Mucosa of rectum (tissue), 2 donors: ENCODE measurements around the gene TLX2.
"Not testable (repeated sequence)": the region's sequence is repeated elsewhere in the genome, so short reads cannot be mapped to it uniquely, and the experiment has no call there.

ENCODE experiments used
- H3K27ac ChIP-seq, 2 donors: one replicate each; pipeline ENCODE4 v1.7.0; 2013; ENCODE audit warnings: inconsistent platforms in 2 of 2, low read depth in 2 of 2, low read length in 2 of 2
- H3K27me3 ChIP-seq, 2 donors: one replicate each; pipeline ENCODE4 v1.7.0; 2013; ENCODE audit warnings: low read length in 2 of 2; ENCODE audit not compliant: control insufficient read depth in 2 of 2, insufficient read depth in 2 of 2
- H3K36me3 ChIP-seq, 2 donors: one replicate each; pipeline ENCODE4 v1.7.0; 2013; ENCODE audit warnings: low read length in 2 of 2; ENCODE audit not compliant: control insufficient read depth in 2 of 2, insufficient read depth in 2 of 2
- H3K4me1 ChIP-seq, 2 donors: one replicate each; pipeline ENCODE4 v1.7.0; 2013; ENCODE audit warnings: low read length in 2 of 2, mild to moderate bottlenecking in 1 of 2; ENCODE audit not compliant: control insufficient read depth in 2 of 2, insufficient read depth in 2 of 2
- H3K4me3 ChIP-seq, 2 donors: one replicate each; pipeline ENCODE4 v1.7.0; 2013; ENCODE audit warnings: low read length in 2 of 2
- H3K9ac ChIP-seq, 2 donors: one replicate each; pipeline ENCODE4 v1.7.0; 2013; ENCODE audit warnings: low read length in 2 of 2, low read depth in 1 of 2, mild to moderate bottlenecking in 1 of 2
- H3K9me3 ChIP-seq, 2 donors: one replicate each; pipeline ENCODE4 v1.7.0; 2013; ENCODE audit warnings: low read length in 2 of 2; ENCODE audit not compliant: control insufficient read depth in 2 of 2
- donor health status: healthy.
- donor health status: Normal muscosa, but diverticular disease.

TLX2 gene

DNA sequence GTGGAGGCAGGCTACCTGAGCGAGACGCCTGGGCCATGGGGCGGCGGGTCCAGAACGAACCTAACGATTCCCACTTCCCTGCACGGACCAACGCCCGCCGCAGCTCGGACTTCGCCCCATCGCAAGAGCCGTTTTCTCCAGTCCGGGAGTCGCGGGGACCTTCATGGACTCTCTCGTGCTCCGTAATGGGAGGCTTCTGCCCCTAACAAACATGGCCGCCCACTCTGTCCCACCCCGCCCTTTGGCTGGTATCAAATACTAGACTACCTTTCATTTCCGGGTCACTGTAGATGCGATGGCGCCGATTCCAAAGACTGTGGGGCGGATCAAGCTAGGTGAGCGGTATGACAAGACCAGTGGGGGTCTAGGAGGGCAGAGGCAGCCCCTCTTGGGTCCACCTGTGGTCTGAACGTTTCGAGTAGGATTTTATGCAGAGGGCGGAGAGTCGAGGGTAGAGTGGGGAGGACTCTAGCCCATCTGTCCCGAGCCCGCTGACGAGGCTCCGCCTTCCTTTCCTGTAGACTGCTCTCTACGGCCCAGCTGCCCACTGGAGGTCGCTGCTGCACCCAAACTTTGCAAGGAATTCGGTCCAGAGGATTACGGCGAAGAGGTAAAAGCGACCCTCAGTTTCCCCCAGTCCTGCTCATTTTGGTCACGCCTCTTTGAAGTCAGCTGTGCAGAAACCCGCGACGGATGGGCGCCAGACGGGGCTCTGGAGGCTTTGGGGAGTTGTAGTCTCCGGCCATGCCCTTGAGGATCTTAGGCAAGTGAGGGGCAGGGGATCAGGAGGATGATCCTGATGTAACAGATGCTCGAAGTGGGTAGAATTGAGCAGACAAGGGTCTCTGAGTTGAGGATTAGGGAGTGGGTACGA, 31.2 kb upstream of the TLX2 start, which contains the start of the genes CCDC142 and TTC31:
Gene CCDC142 (minus strand): TSS at position 198 of the 874 bp plus-strand sequence. CDS start 161 bp downstream, at position 37.
Gene TTC31 (plus strand): TSS at position 281 of the 874 bp plus-strand sequence. CDS start 15 bp downstream, at position 296.
- Histone ChIP-seq H3K27me3 (no peaks in the 10 kb centered on the region), H3K9ac (peak within 1 kb of the TSS; percentile 83 to 89), H3K36me3 (peaks cover 7 to 13% of the 10 kb centered on the region in 2 donors), H3K27ac (peak within 1 kb of the TSS; percentile 93), H3K9me3 (no peaks in the 10 kb centered on the region), H3K4me3 (peak within 1 kb of the TSS; percentile 100), H3K4me1 (peaks cover 24 to 25% of the 10 kb centered on the region in 2 donors)

DNA sequence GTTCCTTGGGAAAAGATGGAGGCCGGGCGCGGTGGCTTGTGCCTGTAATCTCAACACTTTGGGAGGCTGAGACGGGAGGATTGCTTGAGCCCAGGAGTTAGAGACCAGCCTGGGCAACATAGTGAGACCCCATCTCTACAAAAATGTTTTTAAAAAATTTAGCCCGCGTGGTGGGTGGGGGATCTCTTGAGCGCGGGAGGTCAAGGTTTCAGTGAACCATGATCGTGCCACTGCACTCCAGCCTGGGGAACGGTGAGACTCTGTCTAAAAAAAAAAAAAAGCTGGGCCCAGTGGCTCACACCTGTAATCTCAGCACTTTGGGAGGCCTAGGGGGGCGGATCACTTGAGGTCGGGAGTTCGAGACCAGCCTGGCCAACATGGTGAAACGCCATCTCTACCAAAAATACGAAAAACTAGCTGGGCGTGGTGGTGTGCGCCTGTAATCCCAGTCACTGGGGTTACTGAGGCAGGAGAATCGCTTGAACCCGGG, 30.5 kb upstream of the TLX2 start:
- Histone ChIP-seq H3K4me3 (peak overlapping the region; percentile 100), H3K36me3 (peaks cover 7 to 16% of the 10 kb centered on the region in 2 donors), H3K9ac (peak overlapping the region; percentile 83 to 89), H3K4me1 (peaks cover 24 to 25% of the 10 kb centered on the region in 2 donors)
- not testable (repeated sequence) for H3K27ac ChIP-seq, H3K9me3 ChIP-seq, H3K27me3 ChIP-seq

DNA sequence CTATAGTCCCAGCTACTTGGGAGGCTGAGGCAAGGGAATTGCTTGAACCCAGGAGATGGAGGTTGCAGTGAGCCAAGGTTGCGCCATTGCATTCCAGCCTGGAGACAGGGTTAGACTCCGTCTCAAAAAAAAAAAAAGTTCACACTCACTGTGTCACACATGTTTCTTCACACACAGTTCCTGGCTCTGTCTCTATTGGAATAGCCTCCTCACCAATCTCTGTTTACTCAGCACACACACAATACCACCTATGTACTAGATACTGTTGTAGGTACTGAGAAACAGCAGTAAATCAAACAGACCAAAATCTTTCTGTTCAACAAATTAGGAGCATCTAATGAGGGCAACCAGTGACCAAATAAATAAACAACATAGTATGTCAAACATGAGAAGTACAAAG, 28.1 kb upstream of the TLX2 start:
- Histone ChIP-seq H3K9me3 (no peaks in the 10 kb centered on the region), H3K9ac (no peak overlapping the region), H3K4me1 (peaks cover 16% of the 10 kb centered on the region in 2 donors), H3K36me3 (peaks cover 20 to 24% of the 10 kb centered on the region in 2 donors), H3K27me3 (no peaks in the 10 kb centered on the region), H3K4me3 (no peak overlapping the region), H3K27ac (no peak overlapping the region)

DNA sequence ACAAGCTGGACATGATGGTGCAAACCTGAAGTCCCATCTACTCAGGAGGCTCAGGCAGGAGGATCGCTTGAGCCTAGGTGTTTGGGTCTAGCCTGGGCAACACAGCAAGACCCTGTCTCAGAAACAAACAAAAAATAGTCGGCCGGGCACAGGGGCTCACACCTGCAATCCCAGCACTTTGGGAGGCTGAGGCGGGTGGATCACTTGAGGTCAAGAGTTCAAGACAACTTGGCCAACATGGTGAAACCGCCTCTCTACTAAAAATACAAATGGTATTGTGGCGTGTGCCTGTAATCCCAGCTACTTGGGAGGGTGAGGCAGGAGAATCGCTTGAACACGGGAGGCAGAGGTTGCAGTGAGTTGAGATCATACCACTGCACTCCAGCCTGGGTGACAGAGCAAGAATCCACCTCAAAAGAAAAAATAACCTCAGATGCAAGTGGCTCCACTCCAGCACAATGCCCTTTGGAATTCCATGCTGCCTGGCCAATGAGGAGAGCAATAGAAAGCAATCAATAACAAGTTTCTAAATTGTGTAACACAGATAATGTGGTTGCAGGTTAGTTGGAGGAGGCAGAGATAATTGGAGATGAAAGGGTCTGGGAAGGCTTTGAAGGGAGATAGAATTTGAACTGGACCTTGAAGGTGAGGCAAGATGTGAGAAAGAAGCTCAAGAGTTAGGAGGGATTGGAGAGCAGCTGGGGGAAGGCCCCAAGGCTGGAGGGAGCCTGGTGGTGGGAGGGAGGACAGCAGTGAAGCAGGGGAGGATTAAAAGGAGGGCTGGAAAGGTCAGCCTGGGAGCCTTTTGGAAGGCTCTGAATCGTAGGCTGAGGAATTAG, 25.4 kb upstream of the TLX2 start:
- no peaks in the 10 kb centered on the region for H3K9me3 ChIP-seq
- no peaks in the 10 kb centered on the region for H3K27me3 ChIP-seq
- H3K4me3 ChIP-seq = no peak overlapping the region
- no peak overlapping the region for H3K27ac ChIP-seq
- peaks cover 46 to 50% of the 10 kb centered on the region in 2 donors for H3K36me3 ChIP-seq
- no peaks in the 10 kb centered on the region for H3K4me1 ChIP-seq
- H3K9ac ChIP-seq = no peak overlapping the region

DNA sequence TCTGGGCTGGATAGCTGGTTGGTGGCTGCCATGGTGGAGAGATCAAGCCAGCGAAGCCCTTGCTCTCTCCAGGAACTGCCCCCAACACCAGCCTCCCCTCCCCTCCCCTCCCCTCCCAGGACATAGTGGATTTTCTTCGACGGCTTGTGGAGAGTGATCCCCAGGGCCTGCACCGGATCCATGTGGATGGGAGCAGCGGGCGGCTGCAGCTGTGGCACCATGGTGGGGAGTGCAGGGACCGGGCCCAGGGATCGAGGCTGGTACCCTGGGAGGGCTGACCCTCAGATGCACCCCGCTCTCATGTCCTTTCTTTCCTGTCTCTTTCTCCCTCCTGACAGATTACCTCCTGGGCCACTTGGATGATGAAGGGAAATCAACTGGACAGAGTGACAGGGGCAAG, 24.3 kb upstream of the TLX2 start:
- Histone ChIP-seq H3K4me3 (no peak overlapping the region), H3K36me3 (peaks cover 46 to 50% of the 10 kb centered on the region in 2 donors), H3K9ac (no peak overlapping the region)

DNA sequence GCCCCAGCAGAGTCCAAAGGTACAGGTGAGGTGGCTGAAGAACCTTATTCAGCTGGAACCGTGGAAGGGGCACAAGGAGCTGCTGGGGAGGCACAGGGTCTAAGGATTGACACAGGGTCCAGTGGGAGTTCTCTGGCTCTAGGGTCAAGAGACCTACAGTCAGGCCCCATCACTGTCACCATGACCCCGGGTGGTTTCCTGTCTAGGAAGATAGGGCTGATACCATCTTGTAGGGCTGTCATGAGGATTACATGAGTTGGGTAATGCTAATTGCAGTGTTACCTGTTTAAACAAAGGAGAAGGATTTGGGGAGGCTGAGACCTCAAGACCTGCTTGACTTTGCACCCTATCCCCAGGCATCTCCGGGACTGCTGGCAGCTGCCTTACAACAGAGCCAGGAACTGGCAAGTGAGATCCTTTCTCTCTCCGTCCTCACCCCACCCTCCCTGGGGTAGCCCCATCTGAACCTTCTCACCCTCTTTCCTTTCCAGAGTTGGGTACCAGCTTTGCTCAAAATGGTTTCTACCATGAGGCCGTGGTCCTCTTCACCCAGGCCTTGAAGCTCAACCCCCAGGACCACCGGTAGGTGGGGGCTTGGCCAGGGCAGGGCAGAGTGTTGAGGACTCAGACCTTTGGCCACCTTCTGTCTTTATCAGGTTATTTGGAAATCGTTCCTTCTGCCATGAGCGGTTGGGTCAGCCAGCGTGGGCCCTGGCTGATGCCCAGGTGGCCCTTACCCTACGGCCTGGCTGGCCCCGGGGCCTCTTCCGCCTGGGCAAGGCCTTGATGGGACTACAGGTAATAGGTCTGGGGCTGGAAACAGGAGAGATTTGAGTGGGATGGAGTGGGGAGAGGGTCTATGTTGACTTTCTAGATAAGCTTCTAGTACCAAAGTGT, 22.4 kb upstream of the TLX2 start:
- Histone ChIP-seq H3K36me3 (peaks cover 43 to 45% of the 10 kb centered on the region in 2 donors), H3K27me3 (no peaks in the 10 kb centered on the region), H3K9ac (no peak overlapping the region), H3K4me1 (no peaks in the 10 kb centered on the region), H3K4me3 (no peak overlapping the region), H3K9me3 (no peaks in the 10 kb centered on the region), H3K27ac (no peak overlapping the region)

More for the DNA sequence above, 24.3 kb upstream of the TLX2 start:
- H3K27me3 ChIP-seq = no peaks in the 10 kb centered on the region
- no peak overlapping the region for H3K27ac ChIP-seq
- no peaks in the 10 kb centered on the region for H3K9me3 ChIP-seq
- no peaks in the 10 kb centered on the region for H3K4me1 ChIP-seq

DNA sequence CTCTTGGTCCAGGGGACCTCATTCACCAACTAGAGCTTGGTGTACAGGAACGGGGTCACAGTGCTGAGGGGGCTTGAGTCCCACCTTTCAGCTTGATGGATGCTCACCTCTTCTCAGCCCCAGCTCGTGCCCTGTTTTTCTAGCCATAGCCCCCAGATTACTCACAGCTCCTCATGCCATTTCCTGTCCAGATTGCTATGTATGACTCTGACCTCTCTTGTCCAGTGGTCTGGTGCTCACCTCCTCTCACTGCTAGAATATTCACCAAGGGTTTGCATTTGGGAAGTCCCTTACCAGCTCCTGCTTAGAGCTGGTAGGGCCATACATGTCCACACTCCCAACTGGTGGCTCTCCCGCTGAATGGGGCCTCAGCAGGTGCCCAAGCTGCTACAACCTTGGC, 20.7 kb upstream of the TLX2 start:
- Histone ChIP-seq H3K27ac (no peak overlapping the region), H3K27me3 (peaks cover 2 to 16% of the 10 kb centered on the region in 2 donors), H3K9me3 (no peaks in the 10 kb centered on the region), H3K4me1 (peaks cover 11% of the 10 kb centered on the region in 2 donors), H3K4me3 (no peak overlapping the region), H3K9ac (no peak overlapping the region), H3K36me3 (peaks cover 40 to 43% of the 10 kb centered on the region in 2 donors)

DNA sequence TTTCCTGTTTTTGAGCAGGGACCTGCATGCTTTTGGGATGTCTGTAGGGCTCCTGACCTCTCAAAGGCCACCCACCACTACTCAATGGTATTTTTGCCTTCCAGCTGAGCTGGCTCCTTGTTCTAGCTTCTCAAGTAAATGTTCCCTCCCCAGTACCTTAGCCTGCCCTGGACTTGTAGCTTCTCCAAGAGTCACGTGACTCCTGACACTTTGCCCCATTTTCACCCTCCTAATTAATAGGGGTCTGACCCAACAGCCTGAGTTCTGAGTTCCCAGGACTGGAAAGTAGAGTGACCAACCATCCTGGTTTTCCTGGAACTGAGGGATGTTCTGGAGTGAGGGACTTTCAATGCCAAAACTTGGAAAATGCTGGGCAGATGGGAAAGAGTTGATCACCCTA, 18.8 kb upstream of the TLX2 start:
- Histone ChIP-seq H3K9ac (no peak overlapping the region), H3K4me1 (peaks cover 25% of the 10 kb centered on the region in 2 donors), H3K27me3 (peaks cover 11 to 34% of the 10 kb centered on the region in 2 donors), H3K9me3 (no peaks in the 10 kb centered on the region), H3K36me3 (peaks cover 32 to 34% of the 10 kb centered on the region in 2 donors), H3K4me3 (no peak overlapping the region), H3K27ac (no peak overlapping the region)

DNA sequence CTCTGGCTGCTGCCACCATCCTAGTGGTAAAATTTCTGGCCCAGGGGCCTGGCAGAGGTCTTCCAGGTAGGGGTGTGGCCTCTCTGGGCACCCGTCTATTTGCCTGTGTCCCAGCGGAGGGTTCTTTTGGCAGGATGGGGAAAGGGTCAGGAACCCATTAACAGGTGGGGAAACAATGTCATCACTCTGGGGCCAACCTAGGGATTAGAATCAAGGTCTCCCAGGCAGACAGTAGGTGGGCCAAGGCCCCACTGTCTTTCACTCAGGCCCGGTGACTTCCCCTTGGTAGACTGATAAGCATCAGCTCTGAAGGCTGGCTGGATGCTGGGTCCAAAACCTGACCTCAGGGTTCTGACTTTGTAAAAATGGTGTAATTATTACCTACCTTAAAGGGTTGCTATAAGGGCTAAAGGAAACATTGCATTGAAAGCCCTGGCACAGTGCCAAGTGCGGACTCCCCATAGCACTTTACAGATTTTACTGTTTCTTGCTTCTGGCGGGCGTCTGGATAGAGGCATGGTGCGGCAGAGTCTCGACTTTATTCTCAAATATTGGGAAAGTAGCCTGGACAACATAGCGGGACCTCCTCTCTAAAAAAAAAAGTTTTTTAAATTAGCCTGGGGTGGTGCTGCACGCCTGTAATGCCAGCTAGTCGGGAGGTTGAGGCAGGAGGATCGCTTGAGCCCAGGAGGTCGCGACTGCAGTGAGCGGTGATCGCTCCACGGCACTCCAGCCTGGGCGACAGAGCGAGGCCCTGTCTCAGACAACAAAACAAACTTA, 17.1 kb upstream of the TLX2 start:
- H3K9me3 ChIP-seq = no peaks in the 10 kb centered on the region
- H3K9ac ChIP-seq = peak overlapping the region in 1 of 2 donors; percentile 33
- peaks cover 25 to 29% of the 10 kb centered on the region in 2 donors for H3K4me1 ChIP-seq
- peak overlapping the region; percentile 63 to 73 for H3K4me3 ChIP-seq
- no peak overlapping the region for H3K27ac ChIP-seq
- peaks cover 14 to 34% of the 10 kb centered on the region in 2 donors for H3K27me3 ChIP-seq
- peaks cover 15 to 16% of the 10 kb centered on the region in 2 donors for H3K36me3 ChIP-seq
